Hematopoietic multipotent progenitor cell treated with erythropoietin and hydrocortisone succinate and interleukin-3 and kit ligand, for 15 days (in vitro differentiated cells): ENCODE results near the gene SMG5.
"Not testable (repeated sequence)": the region's sequence is repeated elsewhere in the genome, so short reads cannot be mapped to it uniquely, and the experiment has no call there.

Experiments
- DNase-seq: peaks from one replicate; pipeline ENCODE4 v3.0.0-alpha.2; 2015; ENCODE audit warnings: low spot score

SMG5 gene, protein sequence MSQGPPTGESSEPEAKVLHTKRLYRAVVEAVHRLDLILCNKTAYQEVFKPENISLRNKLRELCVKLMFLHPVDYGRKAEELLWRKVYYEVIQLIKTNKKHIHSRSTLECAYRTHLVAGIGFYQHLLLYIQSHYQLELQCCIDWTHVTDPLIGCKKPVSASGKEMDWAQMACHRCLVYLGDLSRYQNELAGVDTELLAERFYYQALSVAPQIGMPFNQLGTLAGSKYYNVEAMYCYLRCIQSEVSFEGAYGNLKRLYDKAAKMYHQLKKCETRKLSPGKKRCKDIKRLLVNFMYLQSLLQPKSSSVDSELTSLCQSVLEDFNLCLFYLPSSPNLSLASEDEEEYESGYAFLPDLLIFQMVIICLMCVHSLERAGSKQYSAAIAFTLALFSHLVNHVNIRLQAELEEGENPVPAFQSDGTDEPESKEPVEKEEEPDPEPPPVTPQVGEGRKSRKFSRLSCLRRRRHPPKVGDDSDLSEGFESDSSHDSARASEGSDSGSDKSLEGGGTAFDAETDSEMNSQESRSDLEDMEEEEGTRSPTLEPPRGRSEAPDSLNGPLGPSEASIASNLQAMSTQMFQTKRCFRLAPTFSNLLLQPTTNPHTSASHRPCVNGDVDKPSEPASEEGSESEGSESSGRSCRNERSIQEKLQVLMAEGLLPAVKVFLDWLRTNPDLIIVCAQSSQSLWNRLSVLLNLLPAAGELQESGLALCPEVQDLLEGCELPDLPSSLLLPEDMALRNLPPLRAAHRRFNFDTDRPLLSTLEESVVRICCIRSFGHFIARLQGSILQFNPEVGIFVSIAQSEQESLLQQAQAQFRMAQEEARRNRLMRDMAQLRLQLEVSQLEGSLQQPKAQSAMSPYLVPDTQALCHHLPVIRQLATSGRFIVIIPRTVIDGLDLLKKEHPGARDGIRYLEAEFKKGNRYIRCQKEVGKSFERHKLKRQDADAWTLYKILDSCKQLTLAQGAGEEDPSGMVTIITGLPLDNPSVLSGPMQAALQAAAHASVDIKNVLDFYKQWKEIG

DNA sequence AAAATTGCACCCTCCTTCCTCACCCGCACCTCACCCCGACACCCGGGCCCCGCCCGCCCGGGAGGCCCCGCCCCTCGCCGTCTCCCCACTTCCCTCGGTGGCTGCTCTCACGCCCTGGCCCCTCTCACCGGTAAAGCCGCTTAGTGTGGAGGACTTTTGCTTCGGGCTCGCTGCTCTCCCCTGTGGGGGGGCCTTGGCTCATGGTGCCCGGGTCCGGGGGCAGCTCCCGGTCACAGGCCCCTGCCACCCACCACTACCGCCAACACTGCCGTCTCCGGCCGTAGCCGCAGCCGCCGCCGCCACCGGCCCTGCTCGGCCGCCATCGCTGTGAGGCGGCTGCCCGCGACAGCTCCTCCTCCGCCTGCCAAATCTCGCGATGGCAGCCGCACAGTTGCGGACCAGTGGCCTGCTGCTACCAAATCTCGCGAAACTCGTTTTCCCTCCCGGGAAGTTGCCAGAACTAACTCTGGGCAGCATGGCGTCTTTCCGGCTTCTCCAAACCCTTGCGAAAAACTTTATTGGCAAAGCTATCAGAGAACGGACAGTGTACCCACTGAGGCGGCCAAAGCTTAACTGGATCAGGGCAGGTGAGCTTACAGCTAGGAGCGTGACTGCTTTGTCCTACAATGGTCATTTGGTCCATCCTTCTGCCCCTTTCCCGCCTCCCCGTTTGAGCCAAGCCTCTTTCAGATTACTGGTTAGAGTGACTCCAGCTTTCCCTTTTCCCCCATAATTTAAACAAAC lies at the start of gene SMG5:
Gene SMG5, minus strand, starts transcription at position 347 of the 744 bp plus-strand sequence. Its CDS starts 145 bp downstream, at position 202.
- DNase-seq = peak; percentile 98

DNA sequence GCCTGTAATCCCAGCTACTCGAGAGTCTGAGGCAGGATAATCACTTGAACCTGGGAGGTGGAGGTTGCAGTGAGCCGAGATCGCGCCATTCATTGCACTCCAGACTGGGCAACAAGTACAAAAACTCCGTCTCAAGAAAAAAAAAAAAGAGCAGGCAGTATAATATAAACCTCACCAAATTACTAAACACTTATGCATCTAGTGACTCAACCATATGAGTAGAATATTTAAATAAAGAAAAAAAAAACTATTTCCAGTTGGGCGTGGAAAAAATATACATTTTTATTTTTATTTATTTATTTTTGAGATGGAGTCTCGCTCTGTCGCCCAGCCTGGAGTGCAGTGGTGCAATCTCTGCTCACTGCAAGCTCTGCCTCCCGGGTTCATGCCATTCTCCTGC lies 40.6 kb upstream of the SMG5 start:
- DNase-seq = not testable (repeated sequence)

DNA sequence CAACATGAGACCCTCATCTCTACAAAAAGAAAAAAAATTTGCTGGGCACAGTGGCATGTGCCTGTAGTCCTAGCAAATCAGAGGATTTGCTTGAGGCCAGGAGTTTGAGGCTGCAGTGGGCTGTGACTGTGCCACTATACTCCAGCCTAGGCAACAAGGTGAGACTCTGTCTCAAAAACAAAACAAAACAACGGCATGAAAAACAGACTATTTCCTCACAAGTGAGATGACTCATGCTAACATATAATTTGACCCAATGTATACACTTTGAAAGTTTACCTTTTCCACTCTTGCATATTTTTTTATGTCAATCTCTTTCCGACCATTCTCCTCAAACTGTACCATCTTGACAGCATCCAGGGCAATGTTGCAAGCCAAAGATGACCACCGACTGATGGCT lies 37.9 kb upstream of the SMG5 start:
- DNase-seq = no peak

DNA sequence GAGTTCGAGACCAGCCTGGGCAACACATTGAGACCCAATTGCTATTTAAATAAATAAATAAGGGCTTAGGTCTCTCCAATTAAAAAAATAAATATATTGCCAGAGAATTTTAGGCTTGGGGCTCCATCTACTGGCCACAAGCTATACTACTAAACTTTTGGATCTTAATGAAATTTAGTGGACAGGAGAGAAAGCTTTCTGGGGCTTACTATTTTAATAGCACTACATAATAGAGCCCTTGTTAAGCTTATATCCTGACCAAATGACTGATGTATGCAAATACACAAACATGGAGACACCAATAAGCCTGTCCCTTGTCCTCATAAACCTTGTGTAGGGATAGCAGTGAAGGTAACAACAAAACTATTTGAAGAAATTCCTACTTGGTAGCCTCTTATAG lies 37.0 kb upstream of the SMG5 start:
- peak; percentile 64 for DNase-seq

DNA sequence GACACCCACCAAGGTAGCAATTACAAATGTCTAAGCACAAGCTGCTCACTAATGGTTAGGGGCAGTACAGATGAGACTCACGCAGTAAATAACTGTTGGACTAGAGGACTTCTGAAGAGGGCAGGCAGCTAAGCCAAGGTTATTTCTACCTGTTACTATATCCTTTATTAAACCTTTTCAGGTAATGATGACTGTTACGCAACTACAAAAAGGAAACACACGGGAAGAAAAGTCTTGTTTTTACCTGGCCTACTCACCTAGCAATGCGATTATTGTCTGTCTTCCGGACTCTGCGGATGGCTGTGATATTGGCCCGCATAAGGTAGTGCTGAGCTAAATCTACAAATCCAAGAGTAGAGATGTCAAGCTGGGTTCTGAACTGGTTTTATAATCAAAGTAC lies 34.3 kb upstream of the SMG5 start:
- no peak for DNase-seq

DNA sequence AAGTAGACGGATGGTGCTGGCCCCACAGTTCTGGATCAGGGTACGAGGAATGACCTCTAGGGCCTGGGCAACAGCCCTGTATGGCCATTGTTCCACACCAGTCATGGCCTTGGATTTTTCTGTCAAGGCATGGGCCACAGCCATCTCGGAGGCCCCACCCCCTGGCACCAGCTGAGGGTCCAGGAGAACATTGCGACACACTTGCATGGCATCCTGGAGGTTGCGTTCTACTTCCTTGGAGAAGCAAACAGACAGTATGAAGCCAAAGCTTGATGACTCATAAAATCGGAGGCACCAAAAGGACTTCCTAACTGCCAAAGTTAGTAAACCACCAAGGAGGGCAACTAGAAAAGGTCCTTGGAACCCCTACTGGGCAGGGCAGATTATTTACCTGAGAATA lies 28.3 kb upstream of the SMG5 start:
- DNase-seq = no peak

DNA sequence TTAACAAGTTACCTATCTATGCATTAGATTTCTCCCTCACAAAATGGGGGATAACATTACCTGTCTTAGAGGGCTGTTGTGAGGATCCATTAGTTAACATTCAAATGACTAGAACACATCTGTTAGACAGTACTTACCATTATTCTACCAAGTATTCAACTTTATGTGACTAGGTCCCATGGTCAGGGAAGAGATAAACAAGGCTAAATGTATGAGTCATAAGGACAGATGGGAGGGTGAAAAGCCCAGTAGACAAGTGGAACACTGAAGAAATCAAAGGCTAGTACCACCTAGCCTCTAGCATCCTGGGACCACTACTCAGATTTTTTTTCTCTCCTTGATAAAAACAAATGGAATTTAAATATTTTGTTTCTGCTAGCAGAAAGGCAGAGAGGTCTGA lies 25.5 kb upstream of the SMG5 start:
- no peak for DNase-seq

DNA sequence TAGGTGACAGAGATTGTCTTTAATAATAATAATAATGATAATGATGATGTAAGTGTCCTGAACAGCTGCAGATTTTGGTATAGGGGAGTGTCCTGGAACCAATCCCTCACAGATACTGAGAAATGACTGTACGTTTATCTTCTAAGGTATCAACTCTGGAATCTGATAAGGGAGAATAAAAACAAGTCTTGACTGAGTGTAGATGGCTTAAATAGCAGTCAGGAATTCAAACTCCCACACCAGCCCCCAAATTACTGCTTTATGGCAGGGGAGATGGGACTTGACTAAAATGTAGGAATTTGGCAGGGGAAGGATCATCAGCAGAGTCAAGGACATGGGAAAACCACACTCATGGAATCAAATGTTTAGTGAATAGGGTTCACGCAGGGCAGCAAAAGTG lies 22.6 kb upstream of the SMG5 start:
- no peak for DNase-seq

DNA sequence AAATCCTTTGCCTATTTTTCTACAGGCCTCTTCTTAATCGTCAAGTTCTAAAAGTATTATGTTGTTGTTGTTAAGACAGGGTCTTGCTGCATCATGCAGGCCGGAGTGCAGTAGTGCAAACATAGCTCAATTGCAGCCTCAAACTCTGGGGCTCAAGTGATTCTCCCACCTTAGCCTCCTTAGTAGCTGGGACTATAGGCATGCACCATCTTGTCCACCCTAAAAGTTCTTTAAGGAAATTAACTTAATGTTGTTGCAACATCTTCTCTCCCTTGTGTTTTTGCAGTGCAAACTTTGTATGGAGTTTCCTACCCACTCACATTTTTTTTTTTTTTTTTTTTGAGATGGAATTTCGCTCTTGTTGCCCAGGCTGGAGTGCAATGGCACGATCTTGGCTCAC lies 20.6 kb upstream of the SMG5 start:
- DNase-seq = no peak

DNA sequence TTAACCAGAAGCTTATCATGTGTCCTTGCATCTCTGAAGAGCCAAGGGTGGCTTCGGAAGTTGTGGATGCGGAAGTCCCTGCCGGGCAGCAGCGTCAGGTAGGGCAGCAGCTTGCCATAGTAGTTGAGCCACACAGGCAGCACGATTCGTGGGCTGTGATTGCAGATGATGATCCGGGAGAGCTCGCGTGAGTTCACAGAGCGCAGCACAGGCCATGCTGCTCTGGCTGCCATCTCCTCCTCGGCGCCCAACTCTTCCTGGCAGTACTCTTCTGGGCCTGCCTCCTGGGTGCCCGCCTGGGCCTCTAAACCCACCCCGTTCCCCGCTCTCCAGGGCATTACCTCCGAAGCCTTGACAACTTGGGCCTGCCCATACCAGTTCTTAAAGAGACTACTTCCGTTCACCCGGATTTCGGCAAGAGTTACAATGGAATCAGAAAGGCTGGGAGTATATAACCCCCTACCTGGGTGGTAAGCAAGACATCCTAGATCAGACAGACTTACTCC lies 16.3 kb upstream of the SMG5 start, which contains the start of gene VHLL:
Gene VHLL, minus strand, starts transcription at position 456 of the 506 bp plus-strand sequence. Its CDS starts 118 bp downstream, at position 338.
- no peak for DNase-seq

DNA sequence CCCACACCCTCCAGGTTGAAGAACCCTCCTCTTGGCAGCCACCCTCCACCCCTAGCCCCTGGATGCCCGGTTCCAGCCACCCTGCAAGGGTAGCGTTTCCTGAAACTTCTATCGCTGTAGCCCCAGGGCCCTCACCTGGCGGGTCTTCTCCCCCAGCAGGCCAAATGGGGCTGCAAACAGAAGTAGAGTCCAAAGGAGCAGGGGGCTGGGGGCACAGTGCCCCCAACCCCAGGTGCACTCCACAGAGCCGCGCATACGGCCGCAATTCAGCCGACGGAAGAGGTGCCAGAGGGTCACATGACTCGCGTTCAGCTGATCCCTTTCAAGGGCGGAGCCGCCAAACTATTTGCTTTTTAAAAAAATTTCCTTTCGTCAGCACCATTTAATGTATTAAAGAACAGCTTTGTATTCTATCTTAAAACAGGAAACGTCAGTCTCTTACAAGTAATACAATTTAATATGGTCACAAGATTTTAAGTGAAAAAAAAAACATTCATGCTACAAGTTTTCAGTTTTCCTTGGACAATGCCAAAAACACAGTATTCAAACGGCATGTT lies 12.8 kb upstream of the SMG5 start, which contains the start of gene GLMP:
Gene GLMP, minus strand, starts transcription at position 289 of the 557 bp plus-strand sequence. Its CDS starts 34 bp downstream, at position 255.
- peak; percentile 74 for DNase-seq

DNA sequence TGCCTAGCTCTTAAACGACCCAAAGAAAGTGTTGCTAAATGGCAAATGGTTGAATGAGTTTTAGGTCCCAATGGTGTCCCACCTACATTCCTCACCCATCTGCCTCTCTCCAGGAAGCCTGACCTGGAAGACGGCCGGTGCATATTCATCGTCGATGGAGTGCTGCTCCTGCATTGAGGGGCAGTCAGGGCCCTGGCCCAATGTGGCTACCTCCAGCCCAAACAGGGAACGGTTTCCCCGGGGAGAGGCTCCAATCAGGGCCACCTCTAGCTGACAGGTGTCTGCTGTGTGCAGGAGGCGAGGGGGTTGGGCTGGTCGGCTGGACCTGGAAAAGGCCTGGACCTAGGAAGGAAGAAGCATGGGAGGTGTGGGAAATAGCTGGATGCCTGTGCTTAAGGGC lies 11.3 kb upstream of the SMG5 start:
- no peak for DNase-seq

DNA sequence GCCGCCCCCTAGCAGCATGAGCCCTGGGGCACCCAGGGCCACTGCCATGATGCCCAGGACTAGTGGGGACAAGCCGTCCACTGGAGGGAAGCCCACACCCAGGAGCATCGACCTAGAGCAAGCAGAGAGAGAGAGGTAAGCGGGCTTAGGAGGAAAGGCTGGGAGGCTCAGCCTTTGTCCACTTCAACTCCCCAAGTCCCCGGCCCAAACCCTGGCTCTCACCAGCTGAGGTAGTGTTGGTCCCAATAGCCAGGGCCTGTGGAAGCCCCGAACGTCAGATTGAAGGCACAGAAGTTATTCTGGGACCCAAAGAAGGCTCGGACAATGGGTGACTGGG lies 10.4 kb upstream of the SMG5 start:
- no peak for DNase-seq

DNA sequence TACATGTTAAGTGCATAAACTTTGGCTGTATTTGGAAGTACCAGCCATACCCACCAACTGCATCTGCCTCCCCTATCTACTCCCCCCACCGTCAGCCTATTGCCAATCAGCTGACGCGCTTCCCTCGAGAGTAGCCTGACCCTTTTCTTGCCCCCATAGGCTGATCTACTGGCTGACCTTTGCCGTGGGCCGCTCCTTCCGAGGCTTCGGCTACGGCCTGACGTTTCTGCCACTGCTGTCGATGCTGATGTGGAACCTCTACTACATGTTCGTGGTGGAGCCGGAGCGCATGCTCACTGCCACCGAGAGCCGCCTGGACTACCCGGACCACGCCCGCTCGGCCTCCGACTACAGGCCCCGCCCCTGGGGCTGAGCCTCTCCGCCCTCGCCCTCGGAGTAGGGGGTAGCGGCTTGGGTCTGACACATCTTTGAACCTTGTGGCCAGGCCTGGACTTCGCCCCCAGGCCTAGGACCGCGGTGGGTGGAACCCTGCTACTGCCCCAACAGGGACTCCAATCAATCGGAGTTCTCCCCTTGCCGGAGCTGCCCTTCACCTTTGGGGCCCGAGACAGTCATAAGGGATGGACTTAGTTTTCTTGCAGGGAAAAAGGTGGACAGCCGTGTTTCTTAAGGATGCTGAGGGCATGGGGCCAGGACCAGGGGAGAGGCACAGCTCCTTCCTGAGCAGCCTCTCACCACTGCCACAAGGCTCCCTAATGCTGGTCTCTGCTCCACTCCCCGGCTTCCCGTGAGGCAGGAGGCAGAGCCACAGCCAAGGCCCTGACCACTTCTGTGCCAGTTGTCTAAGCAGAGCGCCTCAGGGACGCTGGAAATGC lies 8.8 kb upstream of the SMG5 start:
- DNase-seq = peak; percentile 79

DNA sequence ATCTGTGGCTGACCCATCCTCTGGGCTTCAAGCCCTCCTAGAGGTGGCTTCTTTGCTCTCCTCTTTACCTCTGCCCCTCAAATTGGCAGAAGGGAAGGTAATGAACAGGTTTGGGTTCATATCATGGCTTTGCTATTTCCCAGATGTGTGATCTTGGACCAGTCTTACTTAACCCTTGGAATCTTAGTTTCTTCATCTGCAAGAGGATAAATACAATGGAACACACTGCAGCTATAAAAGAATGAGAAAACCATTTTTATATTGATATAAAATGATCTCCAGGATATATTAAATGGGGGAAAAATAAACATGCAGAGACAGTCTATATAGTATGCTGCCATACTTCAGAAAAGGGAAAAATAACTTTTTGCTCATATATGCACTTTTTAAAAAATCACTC lies 7.2 kb upstream of the SMG5 start:
- DNase-seq = no peak

DNA sequence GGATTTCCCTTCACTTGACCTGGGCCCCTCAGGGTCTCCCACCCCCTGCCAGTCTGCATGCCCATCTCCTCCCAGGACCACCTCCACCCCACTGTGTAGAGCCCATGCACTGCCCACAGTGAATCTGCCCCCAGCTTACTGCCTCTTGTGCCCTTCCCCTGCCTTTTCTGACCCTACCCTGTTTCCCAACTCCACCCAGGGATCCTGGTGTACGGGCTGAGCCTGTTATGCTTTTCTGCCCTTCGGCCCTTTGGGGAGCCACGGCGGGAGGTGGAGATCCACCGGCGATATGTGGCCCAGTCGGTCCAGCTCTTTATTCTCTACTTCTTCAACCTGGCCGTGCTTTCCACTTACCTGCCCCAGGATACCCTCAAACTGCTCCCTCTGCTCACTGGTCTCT lies 3.4 kb upstream of the SMG5 start:
- no peak for DNase-seq

DNA sequence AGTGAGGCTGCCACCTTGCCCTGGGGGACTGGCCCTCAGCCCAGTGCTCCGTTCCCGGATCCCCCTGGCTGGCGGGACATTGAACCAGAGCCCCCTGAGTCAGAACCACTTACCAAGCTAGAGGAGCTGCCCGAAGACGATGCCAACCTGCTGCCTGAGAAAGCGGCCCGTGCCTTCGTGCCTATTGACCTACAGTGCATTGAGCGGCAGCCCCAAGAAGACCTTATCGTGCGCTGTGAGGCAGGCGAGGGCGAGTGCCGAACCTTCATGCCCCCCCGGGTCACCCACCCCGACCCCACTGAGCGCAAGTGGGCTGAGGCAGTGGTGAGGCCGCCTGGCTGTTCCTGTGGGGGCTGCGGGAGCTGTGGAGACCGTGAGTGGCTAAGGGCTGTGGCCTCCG lies 2.8 kb upstream of the SMG5 start:
- DNase-seq = no peak

DNA sequence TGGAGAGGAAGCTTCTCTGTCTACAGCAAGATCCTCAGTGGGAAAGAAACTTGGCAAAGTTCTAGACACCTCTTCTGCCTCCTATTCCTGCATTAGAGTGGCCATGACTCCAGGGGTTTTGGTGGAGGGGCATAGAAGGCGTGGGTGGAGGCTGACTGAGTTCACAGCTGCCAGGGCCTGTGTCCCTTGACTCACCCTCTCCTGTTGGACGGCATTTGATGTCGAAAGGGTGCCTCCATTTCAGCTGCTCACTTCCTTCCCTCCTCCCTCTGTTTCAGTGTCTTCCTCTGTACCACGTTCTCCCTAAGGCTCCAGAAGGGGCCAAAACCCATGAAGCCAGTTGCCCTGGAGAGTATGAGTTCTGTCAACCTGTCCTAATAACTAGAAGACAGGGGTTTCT lies 2.1 kb upstream of the SMG5 start:
- DNase-seq = no peak

DNA sequence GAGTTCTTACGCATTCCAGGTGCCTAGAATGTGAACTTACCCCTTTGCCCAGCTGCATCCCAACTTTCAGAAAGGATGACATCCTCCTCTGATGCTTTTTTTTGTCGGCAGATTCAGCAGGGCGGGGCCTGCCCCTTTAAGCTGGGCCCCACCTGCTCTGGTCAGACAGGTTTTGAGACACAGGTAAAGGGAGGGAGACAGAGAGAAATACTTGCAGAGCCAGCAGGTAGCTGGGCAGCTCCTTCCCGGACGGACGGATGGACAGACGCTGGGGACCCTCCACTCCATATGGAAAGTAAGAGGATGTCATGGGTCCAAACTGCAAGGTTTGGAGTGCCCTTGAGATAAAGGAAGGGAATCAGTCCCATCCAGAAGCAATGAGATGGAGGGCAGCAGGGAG lies 1.5 kb upstream of the SMG5 start, which contains the start of gene TMEM79:
Gene TMEM79, plus strand, starts transcription at position 214 of the 400 bp plus-strand sequence. CDS start 902 bp downstream, outside the sequence.
- DNase-seq = no peak

DNA sequence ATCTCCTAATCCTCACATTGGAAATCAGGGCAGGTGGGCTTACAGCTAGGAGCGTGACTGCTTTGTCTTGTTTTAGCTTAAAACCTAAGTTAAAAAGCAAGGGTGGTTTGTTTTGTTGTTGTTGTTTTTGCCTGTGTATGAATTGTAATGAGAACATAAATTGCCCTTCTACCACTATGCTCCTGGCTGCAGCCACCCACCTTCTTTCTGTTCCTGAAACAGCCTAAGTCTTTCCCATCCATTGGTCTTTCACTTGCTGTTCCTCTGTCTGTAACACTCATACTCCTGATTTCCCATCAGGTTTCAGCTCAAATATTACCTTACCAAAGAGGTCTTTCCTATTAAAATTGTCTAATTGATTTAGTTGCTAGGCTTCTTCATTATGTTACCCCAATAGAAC lies 896 bp upstream of the SMG5 start:
- DNase-seq = no peak
